HEK293 (cell line): Measurements from ENCODE around the gene UGGT2.

ENCODE experiments used
- ATF2 ChIP-seq: fragments of 450-650 bp; formaldehyde crosslinking; IDR thresholded peaks from 2 replicates; pipeline ENCODE4 v1.5.1; 2016; ENCODE audit warnings: missing biosample characterization, missing genetic modification characterization, low read depth
- BCL11A ChIP-seq: fragments of 450-650 bp; formaldehyde crosslinking; IDR thresholded peaks from 2 replicates; pipeline ENCODE4 v1.5.1; 2016; ENCODE audit warnings: low read depth, missing biosample characterization, missing genetic modification characterization
- SP2 ChIP-seq: fragments of 450-650 bp; formaldehyde crosslinking; IDR thresholded peaks from 2 replicates; pipeline ENCODE4 v1.5.1; 2016; ENCODE audit warnings: missing biosample characterization, missing genetic modification characterization
- ZBTB1 ChIP-seq: fragments of 450-650 bp; formaldehyde crosslinking; IDR thresholded peaks from 2 replicates; pipeline ENCODE4 v1.5.1; 2016; ENCODE audit warnings: missing biosample characterization, missing genetic modification characterization
- ZBTB17 ChIP-seq: fragments of 450-650 bp; formaldehyde crosslinking; IDR thresholded peaks from 2 replicates; pipeline ENCODE4 v1.5.1; 2016; ENCODE audit warnings: missing biosample characterization, missing genetic modification characterization
- ZBTB6 ChIP-seq: fragments of 450-650 bp; formaldehyde crosslinking; IDR thresholded peaks from 2 replicates; pipeline ENCODE4 v1.5.1; 2017; ENCODE audit warnings: missing biosample characterization, missing genetic modification characterization
- ZNF121 ChIP-seq: fragments of 450-650 bp; formaldehyde crosslinking; IDR thresholded peaks from 2 replicates; pipeline ENCODE4 v1.5.1; 2016; ENCODE audit warnings: missing biosample characterization, missing genetic modification characterization
- ZNF202 ChIP-seq: fragments of 450-650 bp; formaldehyde crosslinking; IDR thresholded peaks from 2 replicates; pipeline ENCODE4 v1.5.1; 2016; ENCODE audit warnings: missing biosample characterization, missing genetic modification characterization, borderline replicate concordance
- TF ChIP-seq, protein P1 (sequence below): fragments of 450-650 bp; formaldehyde crosslinking; IDR thresholded peaks from 2 replicates; pipeline ENCODE4 v1.5.1; 2017; ENCODE audit warnings: missing biosample characterization, missing genetic modification characterization
- TF ChIP-seq, protein P2 (sequence below): fragments of 450-650 bp; formaldehyde crosslinking; IDR thresholded peaks from 2 replicates; pipeline ENCODE4 v1.5.1; 2016; ENCODE audit warnings: missing biosample characterization, missing genetic modification characterization
- TF ChIP-seq, protein P3 (sequence below): fragments of 450-650 bp; formaldehyde crosslinking; IDR thresholded peaks from 2 replicates; pipeline ENCODE4 v1.5.1; 2016; ENCODE audit warnings: missing biosample characterization, missing genetic modification characterization
- TF ChIP-seq, protein P4 (sequence below): fragments of 450-650 bp; formaldehyde crosslinking; IDR thresholded peaks from 2 replicates; pipeline ENCODE4; 2016; ENCODE audit warnings: missing biosample characterization, missing genetic modification characterization
- TF ChIP-seq, protein P5 (sequence below): fragments of 450-650 bp; formaldehyde crosslinking; IDR thresholded peaks from 2 replicates; pipeline ENCODE4 v1.5.1; 2016; ENCODE audit warnings: missing biosample characterization, missing genetic modification characterization

- TF ChIP-seq ZBTB1 = no peak
- TF ChIP-seq, protein P1, sequence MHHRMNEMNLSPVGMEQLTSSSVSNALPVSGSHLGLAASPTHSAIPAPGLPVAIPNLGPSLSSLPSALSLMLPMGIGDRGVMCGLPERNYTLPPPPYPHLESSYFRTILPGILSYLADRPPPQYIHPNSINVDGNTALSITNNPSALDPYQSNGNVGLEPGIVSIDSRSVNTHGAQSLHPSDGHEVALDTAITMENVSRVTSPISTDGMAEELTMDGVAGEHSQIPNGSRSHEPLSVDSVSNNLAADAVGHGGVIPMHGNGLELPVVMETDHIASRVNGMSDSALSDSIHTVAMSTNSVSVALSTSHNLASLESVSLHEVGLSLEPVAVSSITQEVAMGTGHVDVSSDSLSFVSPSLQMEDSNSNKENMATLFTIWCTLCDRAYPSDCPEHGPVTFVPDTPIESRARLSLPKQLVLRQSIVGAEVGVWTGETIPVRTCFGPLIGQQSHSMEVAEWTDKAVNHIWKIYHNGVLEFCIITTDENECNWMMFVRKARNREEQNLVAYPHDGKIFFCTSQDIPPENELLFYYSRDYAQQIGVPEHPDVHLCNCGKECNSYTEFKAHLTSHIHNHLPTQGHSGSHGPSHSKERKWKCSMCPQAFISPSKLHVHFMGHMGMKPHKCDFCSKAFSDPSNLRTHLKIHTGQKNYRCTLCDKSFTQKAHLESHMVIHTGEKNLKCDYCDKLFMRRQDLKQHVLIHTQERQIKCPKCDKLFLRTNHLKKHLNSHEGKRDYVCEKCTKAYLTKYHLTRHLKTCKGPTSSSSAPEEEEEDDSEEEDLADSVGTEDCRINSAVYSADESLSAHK (tag by site-specific recombination) = no peak
- no peak for TF ChIP-seq ZBTB17 (tag by site-specific recombination)
- TF ChIP-seq, protein P2, sequence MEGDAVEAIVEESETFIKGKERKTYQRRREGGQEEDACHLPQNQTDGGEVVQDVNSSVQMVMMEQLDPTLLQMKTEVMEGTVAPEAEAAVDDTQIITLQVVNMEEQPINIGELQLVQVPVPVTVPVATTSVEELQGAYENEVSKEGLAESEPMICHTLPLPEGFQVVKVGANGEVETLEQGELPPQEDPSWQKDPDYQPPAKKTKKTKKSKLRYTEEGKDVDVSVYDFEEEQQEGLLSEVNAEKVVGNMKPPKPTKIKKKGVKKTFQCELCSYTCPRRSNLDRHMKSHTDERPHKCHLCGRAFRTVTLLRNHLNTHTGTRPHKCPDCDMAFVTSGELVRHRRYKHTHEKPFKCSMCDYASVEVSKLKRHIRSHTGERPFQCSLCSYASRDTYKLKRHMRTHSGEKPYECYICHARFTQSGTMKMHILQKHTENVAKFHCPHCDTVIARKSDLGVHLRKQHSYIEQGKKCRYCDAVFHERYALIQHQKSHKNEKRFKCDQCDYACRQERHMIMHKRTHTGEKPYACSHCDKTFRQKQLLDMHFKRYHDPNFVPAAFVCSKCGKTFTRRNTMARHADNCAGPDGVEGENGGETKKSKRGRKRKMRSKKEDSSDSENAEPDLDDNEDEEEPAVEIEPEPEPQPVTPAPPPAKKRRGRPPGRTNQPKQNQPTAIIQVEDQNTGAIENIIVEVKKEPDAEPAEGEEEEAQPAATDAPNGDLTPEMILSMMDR (tag by site-specific recombination) = no peak
- TF ChIP-seq, protein P3, sequence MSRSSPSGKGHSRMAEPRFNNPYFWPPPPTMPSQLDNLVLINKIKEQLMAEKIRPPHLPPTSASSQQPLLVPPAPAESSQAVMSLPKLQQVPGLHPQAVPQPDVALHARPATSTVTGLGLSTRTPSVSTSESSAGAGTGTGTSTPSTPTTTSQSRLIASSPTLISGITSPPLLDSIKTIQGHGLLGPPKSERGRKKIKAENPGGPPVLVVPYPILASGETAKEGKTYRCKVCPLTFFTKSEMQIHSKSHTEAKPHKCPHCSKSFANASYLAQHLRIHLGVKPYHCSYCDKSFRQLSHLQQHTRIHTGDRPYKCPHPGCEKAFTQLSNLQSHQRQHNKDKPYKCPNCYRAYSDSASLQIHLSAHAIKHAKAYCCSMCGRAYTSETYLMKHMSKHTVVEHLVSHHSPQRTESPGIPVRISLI (tag by site-specific recombination) = no peak
- TF ChIP-seq, protein P4, sequence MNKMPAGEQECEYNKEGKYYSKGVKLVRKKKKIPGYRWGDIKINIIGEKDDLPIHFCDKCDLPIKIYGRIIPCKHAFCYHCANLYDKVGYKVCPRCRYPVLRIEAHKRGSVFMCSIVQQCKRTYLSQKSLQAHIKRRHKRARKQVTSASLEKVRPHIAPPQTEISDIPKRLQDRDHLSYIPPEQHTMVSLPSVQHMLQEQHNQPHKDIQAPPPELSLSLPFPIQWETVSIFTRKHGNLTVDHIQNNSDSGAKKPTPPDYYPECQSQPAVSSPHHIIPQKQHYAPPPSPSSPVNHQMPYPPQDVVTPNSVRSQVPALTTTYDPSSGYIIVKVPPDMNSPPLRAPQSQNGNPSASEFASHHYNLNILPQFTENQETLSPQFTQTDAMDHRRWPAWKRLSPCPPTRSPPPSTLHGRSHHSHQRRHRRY = no peak
- TF ChIP-seq BCL11A (tag by site-specific recombination) = no peak
- no peak for TF ChIP-seq ATF2 (tag by site-specific recombination)
- TF ChIP-seq, protein P5, sequence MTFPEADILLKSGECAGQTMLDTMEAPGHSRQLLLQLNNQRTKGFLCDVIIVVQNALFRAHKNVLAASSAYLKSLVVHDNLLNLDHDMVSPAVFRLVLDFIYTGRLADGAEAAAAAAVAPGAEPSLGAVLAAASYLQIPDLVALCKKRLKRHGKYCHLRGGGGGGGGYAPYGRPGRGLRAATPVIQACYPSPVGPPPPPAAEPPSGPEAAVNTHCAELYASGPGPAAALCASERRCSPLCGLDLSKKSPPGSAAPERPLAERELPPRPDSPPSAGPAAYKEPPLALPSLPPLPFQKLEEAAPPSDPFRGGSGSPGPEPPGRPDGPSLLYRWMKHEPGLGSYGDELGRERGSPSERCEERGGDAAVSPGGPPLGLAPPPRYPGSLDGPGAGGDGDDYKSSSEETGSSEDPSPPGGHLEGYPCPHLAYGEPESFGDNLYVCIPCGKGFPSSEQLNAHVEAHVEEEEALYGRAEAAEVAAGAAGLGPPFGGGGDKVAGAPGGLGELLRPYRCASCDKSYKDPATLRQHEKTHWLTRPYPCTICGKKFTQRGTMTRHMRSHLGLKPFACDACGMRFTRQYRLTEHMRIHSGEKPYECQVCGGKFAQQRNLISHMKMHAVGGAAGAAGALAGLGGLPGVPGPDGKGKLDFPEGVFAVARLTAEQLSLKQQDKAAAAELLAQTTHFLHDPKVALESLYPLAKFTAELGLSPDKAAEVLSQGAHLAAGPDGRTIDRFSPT = no peak
- TF ChIP-seq ZNF121 (tag by site-specific recombination) = no peak
- TF ChIP-seq ZNF202 (tag by site-specific recombination) = no peak
- no peak for TF ChIP-seq SP2 (tag by site-specific recombination)
- no peak for TF ChIP-seq ZBTB6
Measured at GRCh38 chr13:95865080-95865615, 188.1 kb downstream of the UGGT2 start.
